ENCODE measurements around the gene F12. TPM values are rescaled to one million over a fixed set of nuclear protein-coding genes. Genes with fewer than 3 reads are reported as not detected.

Gene F12
- total RNA-seq, 4 donors from 2014 or later: 0.51 to 2.0 (median 0.98) TPM; not detected in 1

DNA sequence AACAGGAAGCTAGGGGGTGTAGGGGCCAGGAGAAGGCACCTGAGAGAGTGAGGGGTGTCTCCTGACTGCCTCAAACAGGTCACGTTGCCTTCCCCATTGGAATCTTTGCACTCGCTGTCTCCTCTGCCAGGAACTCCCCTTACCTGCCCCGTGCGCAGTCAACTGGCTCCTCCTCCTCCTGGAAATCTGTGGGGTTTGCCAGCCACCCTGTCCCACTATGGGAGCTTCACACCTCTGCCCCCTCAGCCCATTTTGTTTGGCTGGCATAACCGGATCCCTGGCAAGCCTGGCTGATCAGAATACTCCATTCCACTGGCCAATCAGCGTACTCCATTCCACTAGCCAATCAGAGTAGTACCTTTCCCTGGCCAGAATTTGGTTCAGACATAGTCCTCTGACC, 35.6 kb downstream of the F12 start:
- TF ChIP-seq, protein P1, sequence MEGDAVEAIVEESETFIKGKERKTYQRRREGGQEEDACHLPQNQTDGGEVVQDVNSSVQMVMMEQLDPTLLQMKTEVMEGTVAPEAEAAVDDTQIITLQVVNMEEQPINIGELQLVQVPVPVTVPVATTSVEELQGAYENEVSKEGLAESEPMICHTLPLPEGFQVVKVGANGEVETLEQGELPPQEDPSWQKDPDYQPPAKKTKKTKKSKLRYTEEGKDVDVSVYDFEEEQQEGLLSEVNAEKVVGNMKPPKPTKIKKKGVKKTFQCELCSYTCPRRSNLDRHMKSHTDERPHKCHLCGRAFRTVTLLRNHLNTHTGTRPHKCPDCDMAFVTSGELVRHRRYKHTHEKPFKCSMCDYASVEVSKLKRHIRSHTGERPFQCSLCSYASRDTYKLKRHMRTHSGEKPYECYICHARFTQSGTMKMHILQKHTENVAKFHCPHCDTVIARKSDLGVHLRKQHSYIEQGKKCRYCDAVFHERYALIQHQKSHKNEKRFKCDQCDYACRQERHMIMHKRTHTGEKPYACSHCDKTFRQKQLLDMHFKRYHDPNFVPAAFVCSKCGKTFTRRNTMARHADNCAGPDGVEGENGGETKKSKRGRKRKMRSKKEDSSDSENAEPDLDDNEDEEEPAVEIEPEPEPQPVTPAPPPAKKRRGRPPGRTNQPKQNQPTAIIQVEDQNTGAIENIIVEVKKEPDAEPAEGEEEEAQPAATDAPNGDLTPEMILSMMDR (IDR thresholded peaks at IDR 0.05; ENCODE audit: low read depth): no peak

- TF ChIP-seq, protein P1 (IDR thresholded peaks at IDR 0.05; ENCODE audit: low read depth): no peak
These were observed 36.5 kb downstream of the F12 start for GRCh38 chr5:177372910-177373309.

- TF ChIP-seq, protein P1 (IDR thresholded peaks at IDR 0.05; ENCODE audit: low read depth): no peak
These were observed 37.1 kb downstream of the F12 start for GRCh38 chr5:177372034-177372896.

- TF ChIP-seq, protein P1 (IDR thresholded peaks at IDR 0.05; ENCODE audit: low read depth): no peak
These were observed 38.0 kb downstream of the F12 start for GRCh38 chr5:177371120-177372033.

DNA sequence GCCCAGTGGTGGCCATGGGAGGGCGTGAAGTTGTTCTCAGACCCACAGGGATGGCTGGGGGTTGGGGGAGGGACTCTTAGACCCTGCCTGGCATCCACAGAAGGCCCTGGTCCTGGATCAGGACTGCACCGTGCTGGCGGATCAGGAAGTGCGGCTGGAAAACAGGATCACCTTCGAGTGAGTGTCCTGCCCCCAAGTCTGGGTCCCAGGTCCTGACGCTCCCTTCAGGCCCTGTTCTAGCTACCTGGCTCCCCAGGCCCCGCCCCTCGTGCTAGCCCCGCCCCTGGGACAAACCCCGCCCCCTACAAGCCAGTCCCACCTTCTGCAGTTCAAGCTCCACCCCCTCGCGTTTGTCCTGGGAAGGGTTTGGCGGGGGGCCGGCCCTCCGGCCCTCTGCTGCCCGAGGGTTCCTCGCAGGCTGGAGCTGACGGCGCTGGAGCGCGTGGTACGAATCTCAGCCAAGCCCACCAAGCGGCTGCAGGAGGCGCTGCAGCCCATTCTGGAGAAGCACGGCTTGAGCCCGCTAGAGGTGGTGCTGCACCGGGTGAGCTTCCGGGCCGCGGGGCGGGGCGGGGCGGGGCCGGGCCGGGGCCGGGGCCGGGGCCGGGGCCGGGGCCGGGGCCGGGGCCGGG, 38.8 kb downstream of the F12 start:
- TF ChIP-seq, protein P1 (IDR thresholded peaks at IDR 0.05; ENCODE audit: low read depth): no peak

GRCh38 chr5:177369645-177370440, 39.5 kb downstream of the F12 start:
- TF ChIP-seq, protein P1 (IDR thresholded peaks at IDR 0.05; ENCODE audit: low read depth): no peak

All from subcutaneous adipose tissue (tissue), 4 donors.